GDM1 (cell line): ENCODE measurements around the gene GLP1R.

ENCODE experiments used
- DNase-seq: peaks from one replicate; lab custom pipeline; 2025; lab: John Stamatoyannopoulos, UW

GLP1R gene

DNA sequence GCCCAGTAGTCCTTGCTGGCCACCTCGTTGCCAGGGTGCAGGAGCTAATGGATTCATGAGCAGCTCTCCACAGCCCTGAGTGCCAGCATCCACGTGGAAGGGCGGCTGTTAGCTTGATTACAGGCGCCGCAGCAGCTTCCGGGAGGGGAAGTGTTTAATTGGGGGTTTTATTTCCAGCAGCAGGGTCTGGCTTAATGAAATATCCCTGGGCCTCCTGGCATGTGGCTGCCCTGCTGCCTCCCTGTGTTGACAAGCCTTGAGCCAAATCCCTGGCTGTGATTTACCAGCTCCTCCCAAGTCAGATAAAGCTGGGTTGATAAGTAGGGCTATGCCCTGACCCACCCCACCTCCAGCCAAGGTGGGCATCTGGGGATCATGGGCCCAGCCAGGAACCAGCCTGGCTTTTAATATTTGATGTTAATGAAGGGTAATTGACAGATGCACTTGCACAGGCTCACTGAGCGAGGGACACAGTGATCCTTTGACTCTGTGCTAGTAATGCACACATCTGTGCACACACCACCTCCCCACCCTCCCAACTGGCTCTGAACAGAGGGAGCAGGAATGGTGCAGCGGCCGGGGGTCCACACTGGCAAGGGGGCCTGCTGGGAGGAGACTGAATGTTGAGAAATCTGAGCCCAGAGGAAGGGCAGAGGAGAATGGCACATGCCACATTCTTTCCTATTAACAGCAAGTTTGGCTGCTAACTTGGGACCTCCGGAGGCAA lies 13.6 kb downstream of the GLP1R start:
- no peak for DNase-seq

DNA sequence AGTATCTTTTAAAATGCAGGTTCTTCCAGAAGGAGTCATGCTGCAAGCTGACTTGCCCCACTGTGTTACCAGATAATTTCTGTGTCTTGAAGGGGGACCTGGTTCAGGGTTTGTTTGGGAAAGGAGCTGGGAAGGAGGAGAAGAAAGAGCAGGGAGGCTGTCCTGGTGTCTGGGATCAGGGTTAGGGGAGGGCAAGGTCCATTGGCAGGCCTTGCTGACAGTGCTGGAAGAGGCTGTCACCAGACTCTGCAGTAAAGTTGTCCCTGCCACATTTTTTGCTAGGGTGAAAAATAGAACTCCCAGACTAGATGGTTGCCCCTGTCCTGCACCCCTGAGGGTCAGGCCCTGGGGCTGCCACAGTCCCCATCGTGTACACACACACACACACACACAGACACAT lies 14.9 kb downstream of the GLP1R start:
- DNase-seq, result no peak

DNA sequence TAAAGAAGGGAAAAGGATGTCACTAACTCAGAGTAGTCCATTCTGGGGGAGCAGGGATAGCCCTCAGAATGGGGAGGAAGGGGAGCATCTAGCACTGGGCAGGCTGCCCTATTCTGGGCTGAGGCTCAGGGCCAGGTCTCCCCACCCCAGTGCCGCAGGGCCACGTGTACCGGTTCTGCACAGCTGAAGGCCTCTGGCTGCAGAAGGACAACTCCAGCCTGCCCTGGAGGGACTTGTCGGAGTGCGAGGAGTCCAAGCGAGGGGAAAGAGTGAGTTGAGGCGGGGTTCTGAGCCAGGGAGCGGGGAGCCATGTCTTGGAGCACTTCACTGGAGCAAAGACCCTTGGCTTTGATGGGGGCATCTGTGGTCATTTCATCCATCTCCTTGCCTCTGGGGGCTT lies 17.0 kb downstream of the GLP1R start:
- no peak for DNase-seq

DNA sequence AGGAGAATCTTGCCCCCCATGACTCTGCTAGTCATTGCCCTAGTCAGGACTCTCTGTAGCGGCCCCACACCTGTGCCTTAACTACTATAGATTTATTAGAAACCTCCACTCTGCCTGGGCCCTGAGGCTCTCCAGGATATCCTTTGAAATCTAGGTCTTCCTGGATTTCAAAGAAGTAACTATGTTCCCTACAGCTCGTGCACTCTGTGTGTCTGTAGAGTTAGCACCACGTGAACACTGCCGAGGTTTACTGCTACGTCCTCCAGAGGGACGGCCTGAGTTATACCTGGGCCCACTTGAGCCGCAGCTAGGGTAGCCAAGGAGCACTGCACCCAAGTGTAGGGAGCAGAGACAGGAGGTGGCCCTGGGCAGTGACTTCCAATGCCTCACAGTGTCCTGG lies 19.8 kb downstream of the GLP1R start:
- no peak for DNase-seq

DNA sequence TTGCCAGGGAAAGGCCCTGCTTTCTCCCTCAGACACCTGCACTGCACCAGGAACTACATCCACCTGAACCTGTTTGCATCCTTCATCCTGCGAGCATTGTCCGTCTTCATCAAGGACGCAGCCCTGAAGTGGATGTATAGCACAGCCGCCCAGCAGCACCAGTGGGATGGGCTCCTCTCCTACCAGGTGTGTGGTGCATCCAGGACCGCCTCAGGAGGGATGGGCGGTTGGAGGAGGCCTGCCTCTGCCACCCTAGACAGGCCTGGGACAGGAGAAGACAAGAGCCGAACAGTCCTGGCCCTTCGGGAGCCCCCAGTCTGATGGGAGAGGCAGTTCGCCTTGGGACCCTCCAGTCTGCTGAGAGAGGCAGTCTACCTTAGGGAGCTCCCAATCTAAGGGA lies 24.2 kb downstream of the GLP1R start:
- DNase-seq, result no peak

DNA sequence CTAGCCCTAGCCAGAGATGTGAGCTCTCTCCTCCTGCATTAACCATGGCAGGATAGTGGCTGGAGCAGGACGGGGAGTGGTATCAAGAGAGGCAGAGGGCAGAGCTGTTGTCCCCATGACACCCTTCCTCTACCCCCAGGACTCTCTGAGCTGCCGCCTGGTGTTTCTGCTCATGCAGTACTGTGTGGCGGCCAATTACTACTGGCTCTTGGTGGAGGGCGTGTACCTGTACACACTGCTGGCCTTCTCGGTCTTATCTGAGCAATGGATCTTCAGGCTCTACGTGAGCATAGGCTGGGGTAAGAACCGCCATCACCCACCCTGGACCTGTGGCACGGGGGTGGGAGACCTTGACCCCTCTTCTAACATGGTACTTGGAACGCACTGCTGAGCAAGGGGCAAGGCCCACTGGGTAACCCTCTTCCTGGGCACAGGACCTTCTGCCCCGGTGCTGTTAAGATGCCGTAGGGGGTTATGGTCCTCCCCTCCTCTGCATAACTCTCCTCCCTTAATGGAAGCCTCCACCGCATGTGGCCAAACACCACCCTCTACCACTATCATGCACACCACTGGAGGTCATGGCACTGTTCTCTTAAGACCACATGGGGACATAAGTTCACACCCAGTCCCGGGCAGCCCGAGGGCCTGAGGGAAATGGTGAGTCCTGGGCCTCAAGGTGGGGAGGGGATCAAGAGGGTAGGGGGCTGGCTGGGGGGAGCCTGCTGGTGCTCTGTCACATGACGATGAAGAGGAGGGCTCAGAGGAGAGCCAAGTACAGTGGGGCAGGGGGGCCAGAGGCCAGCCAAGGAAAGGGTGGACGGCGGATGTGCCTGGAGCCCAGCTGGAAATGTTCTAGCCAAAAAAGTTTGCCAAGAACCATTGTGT lies 25.1 kb downstream of the GLP1R start:
- no peak for DNase-seq

DNA sequence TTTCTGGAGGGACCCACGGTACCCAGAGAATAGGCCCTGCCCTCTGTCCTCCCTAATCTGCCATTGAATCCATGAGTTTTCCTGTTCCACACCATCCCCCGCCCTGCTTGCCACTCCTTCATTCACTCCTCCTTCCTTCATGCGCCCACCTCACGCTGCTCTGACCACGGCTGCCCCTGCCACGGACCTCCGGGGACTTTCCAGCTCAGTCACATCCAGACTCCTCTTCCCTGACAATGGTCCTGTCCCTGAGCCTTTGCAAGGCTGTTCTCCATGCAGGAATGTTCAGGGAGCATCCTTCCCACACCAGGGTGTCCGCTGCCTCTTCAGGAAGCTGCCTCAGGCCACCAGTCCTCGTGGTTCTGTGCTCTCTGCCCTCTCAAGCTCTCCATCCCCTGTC lies 25.9 kb downstream of the GLP1R start:
- no peak for DNase-seq

DNA sequence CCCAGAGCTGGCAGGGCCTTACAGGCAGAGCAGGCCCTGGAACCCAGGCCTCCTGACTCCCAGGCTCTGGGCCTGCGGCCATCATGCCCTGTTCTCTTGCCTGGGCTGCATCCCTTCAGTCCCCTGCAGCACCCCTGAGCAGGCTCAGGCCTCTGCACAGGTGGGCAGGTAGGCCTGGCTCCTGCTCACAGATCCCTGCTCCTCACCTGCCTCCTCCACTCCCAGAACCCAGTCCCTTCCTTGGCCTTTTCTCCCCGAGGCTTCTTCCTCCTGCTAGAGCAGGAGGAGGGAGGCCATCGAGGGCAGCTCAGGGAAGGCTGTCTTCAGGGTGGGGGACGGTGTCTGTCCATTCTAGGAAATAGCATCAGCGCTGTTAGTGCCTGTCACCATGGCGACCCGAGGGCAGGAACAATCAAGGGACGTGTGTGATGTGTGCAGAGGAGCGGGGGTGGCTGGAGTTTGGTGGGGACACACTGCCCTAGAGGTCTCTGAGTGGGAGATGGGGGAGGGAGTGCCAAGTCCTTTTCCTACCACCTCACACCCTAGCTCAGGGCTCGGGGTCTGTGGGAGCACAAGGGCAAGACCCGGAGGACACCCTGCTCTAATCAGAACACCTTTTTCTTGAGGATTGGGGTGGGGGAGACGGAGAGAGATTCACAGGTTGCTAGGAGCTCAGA lies 26.6 kb downstream of the GLP1R start:
- DNase-seq, result no peak

DNA sequence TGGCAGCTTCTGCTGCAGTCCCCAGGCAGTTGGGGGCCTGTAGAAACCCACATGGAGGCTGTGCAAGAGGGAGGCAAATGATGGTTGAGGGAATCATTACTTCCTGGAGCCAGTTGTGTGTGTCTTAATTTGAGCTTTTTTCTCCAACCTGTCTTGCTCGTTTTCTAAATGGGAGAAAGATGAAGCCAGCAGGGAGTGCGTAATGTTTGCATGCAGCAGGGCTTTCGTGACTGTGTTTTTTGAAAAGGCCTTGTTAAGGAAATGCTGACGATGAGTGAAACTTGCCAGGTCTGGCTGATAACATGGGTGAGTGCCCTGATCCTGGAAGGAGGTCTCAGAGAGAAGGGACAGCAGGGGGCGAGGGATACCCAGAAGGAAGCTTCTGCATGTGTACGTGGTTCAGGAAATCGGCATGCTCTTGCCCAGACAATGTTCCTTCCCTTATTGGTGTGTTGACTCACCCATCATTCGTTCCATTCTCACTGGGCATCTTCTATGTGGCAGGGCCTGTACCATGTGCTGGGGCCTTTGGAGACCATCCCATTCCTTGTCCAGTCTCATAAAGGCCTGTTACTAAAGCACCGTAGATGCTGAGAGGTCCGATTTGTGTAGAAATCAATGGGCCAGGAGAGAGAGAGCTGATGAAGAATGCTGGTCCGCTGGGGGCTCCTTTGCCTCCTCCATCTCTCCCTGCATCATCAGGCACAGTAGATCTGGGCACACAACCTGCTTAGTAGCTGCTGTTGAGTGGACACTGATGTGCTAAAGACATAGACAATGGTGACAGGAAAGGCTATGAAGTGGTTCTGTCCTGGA lies 27.4 kb downstream of the GLP1R start:
- no peak for DNase-seq

DNA sequence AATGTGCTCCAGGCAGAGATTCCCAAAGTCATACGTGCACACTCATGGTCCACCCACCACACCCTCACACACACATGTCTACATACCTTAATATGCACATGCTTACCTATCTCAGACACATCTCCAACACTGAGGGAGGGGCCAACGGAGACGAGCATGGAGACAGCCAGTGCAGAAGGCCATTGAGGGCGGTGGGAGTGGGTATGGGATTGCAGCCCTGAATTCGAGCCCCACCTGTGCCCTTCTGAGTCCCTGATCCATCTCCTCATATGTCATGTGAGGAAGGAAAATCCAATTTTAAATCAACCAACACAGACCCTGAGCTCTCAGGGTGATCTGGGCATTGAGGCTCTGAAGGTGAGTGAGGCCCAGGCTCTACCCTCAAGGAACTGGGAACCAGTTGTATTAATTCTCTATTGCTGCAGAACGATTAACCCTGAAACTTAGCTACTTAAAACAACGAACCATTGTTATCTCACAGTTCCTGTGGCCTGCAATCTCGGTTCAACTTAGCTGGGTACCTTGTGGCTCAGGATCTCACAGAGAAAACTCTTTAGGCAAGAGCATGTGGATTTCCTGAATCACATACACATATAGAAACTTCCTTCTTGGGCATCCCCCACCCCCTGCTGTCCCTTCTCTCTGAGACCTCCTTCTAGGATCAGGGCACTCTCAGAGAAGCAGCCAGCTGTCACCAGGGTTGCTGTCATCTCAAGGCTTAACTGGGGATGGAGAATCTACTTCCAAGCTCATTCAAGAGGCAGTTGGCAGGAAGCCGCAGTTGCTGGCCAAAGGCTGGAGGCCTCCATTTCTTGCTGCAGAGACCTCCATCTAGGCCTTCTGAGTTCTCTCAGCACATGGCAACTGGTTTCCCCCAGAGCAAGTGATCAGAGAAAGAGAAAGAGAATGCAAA lies 28.3 kb downstream of the GLP1R start:
- no peak for DNase-seq

DNA sequence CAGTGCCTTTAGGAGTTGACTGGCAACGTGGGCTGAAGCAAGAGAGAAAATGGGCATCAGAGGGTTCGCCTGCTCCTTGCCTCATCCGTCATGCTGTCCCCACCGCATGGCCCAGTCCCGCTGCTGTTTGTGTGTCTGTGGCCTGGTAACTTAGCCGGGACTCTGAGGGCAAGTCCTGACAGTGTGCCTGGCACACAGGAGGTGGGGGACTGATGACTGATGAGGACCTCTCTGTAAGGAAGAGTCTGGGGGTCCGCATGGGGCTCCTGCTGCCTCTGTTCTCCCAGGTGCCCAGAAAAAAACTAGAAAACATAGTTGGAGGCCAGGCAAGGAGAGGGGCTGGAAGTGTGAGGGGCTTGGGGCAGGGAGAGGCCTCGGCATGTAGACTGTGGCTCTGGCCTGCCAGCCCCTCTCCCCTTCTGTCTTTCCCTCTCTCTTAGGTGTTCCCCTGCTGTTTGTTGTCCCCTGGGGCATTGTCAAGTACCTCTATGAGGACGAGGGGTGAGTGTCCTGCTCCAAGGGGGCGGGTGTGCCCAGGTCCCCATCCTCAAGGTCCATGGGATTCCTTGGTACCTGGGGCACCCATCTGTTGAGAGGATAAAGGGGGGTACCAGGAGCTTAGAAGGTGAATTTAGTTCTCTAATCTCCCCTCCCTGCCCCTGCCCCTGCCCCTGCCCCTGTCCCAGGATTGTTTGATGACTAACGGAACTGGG lies 29.5 kb downstream of the GLP1R start:
- no peak for DNase-seq

DNA sequence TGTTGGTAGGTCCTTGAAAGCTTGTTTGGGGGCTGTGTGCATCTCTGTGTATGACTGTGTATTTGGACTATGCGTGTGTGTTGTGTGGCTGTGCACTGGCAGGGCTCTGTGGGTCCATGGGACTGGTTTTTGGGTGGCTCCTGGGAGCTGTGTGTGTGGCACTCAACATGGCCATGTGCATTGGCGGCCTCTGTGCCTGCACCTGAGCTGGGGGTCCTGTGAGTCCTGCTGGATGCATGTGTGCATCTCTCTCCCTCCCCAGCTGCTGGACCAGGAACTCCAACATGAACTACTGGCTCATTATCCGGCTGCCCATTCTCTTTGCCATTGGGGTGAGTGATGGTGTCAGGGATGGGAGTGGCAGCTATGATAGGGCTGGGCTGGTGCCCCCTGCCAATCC lies 30.1 kb downstream of the GLP1R start:
- no peak for DNase-seq

DNA sequence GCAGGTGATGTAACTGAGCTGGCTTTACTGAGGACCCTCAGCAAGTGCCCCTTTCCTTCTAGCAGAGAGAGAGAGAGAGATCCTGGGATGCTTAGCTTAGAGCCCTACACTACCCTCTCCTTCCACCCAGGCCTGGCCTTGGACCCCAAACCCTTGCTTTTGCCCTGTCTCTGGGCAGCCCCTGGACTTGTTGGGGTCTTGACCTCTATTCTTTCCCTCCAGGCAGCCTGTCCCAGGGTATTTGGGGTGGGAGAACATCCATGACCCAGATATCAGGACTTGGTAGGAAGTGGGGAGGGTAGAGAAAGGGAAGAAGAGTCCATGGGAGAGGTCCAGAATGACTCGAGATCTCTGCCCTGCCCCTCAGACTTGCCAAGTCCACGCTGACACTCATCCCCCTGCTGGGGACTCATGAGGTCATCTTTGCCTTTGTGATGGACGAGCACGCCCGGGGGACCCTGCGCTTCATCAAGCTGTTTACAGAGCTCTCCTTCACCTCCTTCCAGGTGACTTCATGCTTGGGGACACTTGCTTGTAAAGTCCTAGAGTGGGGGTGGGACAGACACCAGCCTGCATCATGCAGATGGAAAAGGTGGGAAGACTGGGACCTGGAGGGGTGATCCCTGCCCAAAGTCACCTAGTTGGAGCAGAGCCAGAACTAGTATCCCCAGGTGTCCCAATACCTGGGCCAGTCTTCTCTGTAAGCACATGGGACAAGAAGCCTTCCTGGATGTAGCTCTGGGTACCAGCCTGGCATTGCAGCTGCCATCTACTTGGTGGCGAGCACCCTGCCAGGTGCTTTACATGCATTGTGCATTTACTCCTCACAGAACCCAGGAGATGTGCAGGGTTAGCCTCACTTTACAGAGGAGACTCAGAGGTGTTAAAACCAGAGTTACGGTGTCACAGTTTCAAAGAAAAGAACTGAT lies 30.9 kb downstream of the GLP1R start:
- DNase-seq, result no peak

DNA sequence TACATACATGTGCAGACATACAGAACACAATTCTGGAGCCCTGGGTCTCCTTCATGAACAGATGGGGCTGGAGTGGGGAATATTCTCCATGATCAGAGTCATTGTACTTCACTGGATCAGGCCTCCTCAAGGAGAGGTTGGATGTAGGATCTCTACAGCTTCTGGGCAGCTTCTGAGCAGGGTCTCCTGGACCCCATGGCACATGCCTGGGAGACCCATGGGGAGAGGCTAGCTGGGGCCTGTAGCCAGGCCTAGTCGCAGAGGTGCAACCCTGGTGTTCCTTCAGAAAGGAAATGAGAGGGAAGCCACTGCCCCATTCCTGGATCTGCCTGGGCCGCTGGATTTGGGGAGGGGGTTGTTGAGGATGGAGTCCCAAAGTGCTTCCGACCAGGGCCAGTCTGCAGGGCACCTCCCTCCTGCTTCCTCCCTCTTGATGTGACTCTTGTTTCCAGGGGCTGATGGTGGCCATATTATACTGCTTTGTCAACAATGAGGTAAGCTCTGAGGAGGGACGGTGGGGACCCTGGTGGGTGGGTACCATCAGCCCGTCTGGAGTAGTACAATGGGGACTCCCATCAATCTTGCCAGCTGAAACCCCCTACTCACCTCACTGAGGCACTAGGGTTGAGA lies 31.8 kb downstream of the GLP1R start:
- DNase-seq, result no peak

DNA sequence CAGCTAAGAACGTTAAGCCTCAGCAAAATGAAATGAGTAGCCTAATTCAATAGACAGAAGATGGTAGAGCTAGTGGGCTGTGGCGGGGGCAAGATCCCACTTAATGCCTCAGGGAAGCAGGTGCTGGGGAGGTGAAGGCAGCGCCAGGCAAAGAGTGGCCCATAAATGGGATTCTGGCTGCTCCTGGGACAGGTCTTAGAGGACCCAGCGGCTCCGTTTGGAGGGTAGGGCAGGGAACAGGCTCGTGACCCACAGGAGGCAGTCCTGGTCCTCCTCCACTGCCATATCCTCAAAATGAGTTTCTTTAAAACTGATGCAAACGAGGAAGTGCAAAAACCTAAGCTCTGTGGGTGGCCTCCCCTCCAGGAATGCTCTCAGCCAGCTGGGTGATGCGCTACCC lies 33.7 kb downstream of the GLP1R start:
- no peak for DNase-seq

DNA sequence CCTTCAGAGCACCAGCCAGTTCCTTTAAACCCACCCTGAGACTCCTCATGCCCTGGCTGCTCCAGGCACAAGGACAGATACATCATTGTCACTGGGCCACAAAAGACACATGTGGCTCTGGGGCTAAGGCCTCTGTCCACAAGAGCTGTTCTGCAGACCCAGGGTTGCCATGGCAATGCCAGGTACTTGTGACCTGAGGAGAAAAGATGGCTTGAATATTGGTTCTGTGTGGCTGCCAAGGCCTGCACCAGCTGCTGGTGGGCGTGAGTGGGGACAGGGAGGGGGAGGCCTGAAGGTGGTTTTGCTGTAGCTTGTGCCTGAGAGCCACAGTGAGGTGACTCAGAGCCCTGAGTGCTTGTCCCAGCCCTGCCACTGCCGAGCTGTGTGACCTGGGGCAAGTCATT lies 34.7 kb downstream of the GLP1R start:
- DNase-seq, result no peak

DNA sequence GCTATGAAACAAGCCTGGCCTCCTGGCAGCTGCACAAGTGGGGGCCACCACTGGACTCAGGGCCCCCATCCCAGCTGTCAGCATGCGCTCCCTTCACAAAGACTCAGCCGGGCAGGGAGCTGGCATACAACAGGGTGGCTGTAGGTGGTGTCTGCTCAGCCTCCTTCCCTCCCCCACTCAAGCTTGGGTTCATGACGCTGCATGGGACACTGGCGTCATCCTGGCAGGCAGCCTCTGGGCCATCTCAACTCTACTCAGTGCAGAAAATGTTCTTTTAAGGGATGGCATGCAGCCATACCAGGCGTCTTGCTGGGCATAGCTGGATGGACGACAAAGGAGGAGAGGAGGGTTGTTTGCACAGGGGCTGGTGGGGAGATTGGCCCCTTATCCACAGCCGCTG lies 35.9 kb downstream of the GLP1R start:
- no peak for DNase-seq

DNA sequence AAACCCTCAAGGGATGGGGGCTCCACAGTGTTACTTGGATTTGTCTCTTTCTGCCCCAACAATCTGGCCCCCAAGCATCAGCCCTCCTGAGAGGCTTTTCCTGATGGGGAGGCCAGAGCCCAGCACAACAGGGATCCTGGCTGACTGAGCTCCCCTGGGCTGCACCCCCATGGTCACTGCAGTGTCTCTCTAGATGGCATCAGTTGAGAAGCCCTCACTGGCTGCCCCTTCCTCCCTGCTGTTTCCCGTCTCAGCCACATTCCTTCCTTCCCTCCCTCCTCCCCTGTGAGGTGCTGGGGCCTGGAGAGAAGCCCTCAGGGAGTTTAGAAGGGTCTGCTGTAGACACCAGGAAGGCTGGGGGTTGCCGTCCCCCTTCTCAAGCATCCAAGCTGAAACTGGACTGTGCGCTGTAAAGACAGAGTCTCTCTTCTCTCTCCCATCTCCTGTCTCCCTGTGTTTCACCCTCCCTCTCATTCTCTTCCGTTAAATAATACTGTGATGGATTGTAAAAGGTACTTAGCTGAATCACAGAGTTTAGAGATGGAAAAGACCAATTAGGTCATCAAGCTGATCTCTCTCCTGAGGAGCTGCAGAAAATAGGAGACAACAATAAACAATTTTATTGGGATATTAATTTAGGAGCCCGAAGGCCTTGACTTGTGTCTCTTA lies 36.7 kb downstream of the GLP1R start:
- no peak for DNase-seq
